ENCODE measurements around the gene ADARB2.

The ADARB2 gene

DNA sequence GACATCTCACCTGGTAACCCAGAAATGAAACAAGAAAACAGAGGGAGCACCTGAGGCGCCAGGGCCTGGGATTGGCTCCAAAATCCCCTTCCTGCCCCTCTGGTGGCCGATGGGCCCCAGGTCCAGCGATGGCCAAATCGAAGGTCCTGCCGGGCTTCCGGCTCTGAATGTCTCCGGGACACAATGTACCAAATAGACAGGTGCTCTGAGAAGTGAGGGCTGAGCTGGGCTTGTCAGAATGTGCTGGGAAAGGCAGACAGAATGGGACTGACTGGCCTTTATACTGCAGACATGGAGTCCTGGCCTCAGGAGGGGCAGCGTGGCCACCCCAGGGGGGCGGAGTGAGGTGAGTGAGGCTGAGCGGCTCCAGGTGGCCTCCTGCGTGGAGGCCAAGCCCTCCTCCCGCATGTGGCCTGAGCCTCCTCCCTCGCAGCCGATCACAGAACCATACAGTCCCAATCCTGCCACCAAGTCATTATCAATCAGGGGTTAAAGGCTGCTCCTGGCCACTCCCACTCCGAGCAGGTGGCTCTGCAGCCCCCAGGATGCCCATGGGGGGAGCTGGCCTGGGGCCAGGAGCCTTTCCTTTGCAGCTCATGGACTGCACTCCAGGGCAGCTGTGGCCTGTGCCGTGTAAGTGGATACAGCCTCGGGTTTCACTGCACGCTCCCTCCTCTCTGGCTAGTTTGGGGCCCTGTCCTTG, 185.5 kb downstream of the ADARB2 start:
- no peak for ATAC-seq (ENCODE audit: low read depth)
- TF ChIP-seq, protein P1, sequence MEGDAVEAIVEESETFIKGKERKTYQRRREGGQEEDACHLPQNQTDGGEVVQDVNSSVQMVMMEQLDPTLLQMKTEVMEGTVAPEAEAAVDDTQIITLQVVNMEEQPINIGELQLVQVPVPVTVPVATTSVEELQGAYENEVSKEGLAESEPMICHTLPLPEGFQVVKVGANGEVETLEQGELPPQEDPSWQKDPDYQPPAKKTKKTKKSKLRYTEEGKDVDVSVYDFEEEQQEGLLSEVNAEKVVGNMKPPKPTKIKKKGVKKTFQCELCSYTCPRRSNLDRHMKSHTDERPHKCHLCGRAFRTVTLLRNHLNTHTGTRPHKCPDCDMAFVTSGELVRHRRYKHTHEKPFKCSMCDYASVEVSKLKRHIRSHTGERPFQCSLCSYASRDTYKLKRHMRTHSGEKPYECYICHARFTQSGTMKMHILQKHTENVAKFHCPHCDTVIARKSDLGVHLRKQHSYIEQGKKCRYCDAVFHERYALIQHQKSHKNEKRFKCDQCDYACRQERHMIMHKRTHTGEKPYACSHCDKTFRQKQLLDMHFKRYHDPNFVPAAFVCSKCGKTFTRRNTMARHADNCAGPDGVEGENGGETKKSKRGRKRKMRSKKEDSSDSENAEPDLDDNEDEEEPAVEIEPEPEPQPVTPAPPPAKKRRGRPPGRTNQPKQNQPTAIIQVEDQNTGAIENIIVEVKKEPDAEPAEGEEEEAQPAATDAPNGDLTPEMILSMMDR (IDR thresholded peaks at IDR 0.05; ENCODE audit: poor library complexity, severe bottlenecking) = no peak
- Histone ChIP-seq H3K9me3 (ENCODE audit: severe bottlenecking) (no peaks in the 10 kb centered on the region), H3K4me1 (ENCODE audit: insufficient read depth, poor library complexity, severe bottlenecking) (no peaks in the 10 kb centered on the region), H3K4me3 (ENCODE audit: severe bottlenecking) (no peak overlapping the region), H3K36me3 (ENCODE audit: low read depth) (no peaks in the 10 kb centered on the region), H3K27ac (ENCODE audit: poor library complexity, severe bottlenecking) (no peak overlapping the region), H3K27me3 (ENCODE audit: insufficient read depth, poor library complexity, severe bottlenecking) (no peaks in the 10 kb centered on the region)
- DNase-seq (ENCODE audit: low spot score) = no peak

DNA sequence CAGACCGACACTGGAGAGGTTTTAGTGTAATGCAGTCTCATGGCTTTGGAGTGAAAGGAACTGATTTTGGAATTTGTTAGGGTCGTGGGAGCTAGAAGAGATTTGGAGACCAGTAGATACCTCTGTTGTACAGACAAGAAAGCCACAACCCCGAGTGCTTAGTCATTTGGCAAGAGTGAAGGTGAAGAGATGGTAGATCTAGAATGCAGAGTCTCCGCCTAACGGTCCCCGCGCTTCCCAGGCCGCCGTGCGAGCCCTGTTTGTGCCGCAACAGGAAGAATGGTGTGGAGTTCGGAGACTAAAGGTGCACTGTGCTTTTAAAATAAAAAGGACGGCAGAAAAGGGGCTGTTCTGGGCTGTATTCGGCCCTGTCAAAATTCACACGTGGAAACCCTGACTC, 186.7 kb downstream of the ADARB2 start:
- TF ChIP-seq, protein P1 (IDR thresholded peaks at IDR 0.05; ENCODE audit: poor library complexity, severe bottlenecking) = no peak
- ATAC-seq (ENCODE audit: low read depth) = no peak
- no peaks in the 10 kb centered on the region for H3K36me3 ChIP-seq (ENCODE audit: low read depth)

DNA sequence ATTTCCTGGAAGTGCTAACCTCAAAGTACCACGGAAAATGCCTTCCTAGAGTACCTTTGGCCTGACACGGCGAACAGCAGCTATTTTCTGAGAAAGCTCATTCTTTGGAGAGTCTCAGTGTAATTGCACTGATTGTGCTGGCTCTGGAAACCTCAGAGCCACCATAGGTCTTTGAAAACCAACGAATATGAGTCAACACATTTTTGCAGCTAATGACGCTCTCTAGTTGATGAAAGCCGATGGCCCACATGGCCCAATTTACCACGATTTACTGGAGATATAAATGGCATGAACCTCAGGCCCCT, 187.1 kb downstream of the ADARB2 start:
- no peaks in the 10 kb centered on the region for H3K4me1 ChIP-seq (ENCODE audit: insufficient read depth, poor library complexity, severe bottlenecking)

More for the DNA sequence above, 186.7 kb downstream of the ADARB2 start:
- H3K4me1 ChIP-seq (ENCODE audit: insufficient read depth, poor library complexity, severe bottlenecking) = no peaks in the 10 kb centered on the region
- H3K27me3 ChIP-seq (ENCODE audit: insufficient read depth, poor library complexity, severe bottlenecking) = no peaks in the 10 kb centered on the region
- no peak for DNase-seq (ENCODE audit: low spot score)
- no peak overlapping the region for H3K27ac ChIP-seq (ENCODE audit: poor library complexity, severe bottlenecking)
- H3K9me3 ChIP-seq (ENCODE audit: severe bottlenecking) = no peaks in the 10 kb centered on the region
- no peak overlapping the region for H3K4me3 ChIP-seq (ENCODE audit: severe bottlenecking)

DNA sequence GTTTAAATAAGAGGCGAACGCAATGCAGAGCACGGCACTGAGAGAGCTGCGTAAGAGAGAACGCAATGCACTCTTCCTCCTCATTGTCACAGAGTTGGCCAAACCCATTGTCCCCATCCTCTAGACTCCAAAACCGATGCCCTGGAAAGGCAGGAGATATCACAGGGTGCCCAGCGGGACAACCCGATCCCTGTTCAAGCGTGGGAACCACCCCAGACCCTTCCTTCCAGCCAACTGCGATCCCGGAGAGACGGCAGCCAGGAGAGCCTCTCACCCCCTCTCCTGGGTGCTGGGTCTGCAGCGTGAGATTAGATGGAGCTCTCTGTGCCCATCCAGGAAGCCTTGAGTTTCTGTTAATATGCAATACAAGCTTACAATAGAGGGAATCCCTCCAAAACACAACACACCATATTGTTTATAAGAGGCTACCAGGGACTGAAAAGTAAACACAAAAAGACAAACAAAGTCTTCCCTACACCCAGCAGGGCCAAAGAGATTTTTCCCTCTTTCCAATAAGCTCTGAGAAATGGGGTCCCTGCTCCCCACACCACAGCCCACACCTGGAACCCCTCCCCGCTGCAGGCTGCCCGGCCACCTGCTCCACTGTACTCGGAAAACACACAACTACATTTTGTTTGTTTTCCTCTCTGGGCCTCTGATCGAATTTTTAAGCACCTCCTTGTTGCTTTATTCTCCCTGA, 187.6 kb downstream of the ADARB2 start:
- no peak for DNase-seq (ENCODE audit: low spot score)
- no peak overlapping the region for H3K27ac ChIP-seq (ENCODE audit: poor library complexity, severe bottlenecking)
- no peak for ATAC-seq (ENCODE audit: low read depth)
- no peaks in the 10 kb centered on the region for H3K27me3 ChIP-seq (ENCODE audit: insufficient read depth, poor library complexity, severe bottlenecking)
- H3K9me3 ChIP-seq (ENCODE audit: severe bottlenecking) = no peaks in the 10 kb centered on the region
- H3K4me1 ChIP-seq (ENCODE audit: insufficient read depth, poor library complexity, severe bottlenecking) = no peaks in the 10 kb centered on the region
- no peak overlapping the region for H3K4me3 ChIP-seq (ENCODE audit: severe bottlenecking)
- H3K36me3 ChIP-seq (ENCODE audit: low read depth) = no peaks in the 10 kb centered on the region
- TF ChIP-seq, protein P1 (IDR thresholded peaks at IDR 0.05; ENCODE audit: poor library complexity, severe bottlenecking) = no peak

More for the DNA sequence above, 187.1 kb downstream of the ADARB2 start:
- ATAC-seq (ENCODE audit: low read depth) (no peak), DNase-seq (ENCODE audit: low spot score) (no peak)
- H3K9me3 ChIP-seq (ENCODE audit: severe bottlenecking) = no peaks in the 10 kb centered on the region
- H3K27ac ChIP-seq (ENCODE audit: poor library complexity, severe bottlenecking) = no peak overlapping the region
- TF ChIP-seq, protein P1 (IDR thresholded peaks at IDR 0.05; ENCODE audit: poor library complexity, severe bottlenecking) = no peak
- H3K4me3 ChIP-seq (ENCODE audit: severe bottlenecking) = no peak overlapping the region
- H3K36me3 ChIP-seq (ENCODE audit: low read depth) = no peaks in the 10 kb centered on the region
- no peaks in the 10 kb centered on the region for H3K27me3 ChIP-seq (ENCODE audit: insufficient read depth, poor library complexity, severe bottlenecking)

DNA sequence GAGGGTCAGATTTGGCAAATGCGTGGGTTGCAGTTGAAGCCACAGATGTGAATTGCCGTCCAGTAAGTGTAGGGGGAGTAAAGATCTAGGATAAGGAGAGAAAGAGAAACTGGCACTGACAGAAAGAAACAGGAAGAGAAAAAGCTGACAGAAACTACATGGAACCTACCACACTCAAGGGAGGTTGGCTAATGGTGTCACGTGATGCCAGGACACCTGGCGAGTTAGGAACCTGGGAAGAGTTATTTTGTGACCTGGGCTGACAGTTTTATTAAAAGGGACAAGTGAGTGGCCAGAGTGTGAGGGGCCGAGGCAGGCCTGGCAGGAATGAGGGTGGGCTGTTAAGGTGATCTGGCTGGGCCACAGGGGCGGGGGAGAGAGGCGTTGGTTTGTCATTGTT, 188.7 kb downstream of the ADARB2 start:
- TF ChIP-seq, protein P1 (IDR thresholded peaks at IDR 0.05; ENCODE audit: poor library complexity, severe bottlenecking) = no peak

More for the DNA sequence above, 188.7 kb downstream of the ADARB2 start:
- Histone ChIP-seq H3K4me1 (ENCODE audit: insufficient read depth, poor library complexity, severe bottlenecking) (no peaks in the 10 kb centered on the region), H3K36me3 (ENCODE audit: low read depth) (no peaks in the 10 kb centered on the region), H3K9me3 (ENCODE audit: severe bottlenecking) (no peaks in the 10 kb centered on the region), H3K4me3 (ENCODE audit: severe bottlenecking) (no peak overlapping the region), H3K27me3 (ENCODE audit: insufficient read depth, poor library complexity, severe bottlenecking) (no peaks in the 10 kb centered on the region), H3K27ac (ENCODE audit: poor library complexity, severe bottlenecking) (no peak overlapping the region)
- DNase-seq (ENCODE audit: low spot score) (no peak), ATAC-seq (ENCODE audit: low read depth) (no peak)

Measured in RWPE2 (cell line).